Sigmoid colon (tissue), 4 donors: ENCODE measurements around the gene KRTAP9-9.

ENCODE experiments used
- EP300 ChIP-seq, 4 donors: sonication (generic); formaldehyde crosslinking; IDR thresholded peaks; one replicate each; pipeline ENCODE4 v1.6.1; 2017; ENCODE audit warnings: antibody characterized with exemption in 4 of 4
- POLR2A ChIP-seq, 2 donors: fragments of 450-650 bp; IDR thresholded peaks; one replicate each; pipeline ENCODE4 v1.6.1; 2016; ENCODE audit warnings: antibody characterized with exemption in 2 of 2, mild to moderate bottlenecking in 2 of 2, moderate library complexity in 2 of 2
- POLR2AphosphoS5 ChIP-seq, 4 donors: sonication (generic); formaldehyde crosslinking; IDR thresholded peaks; one replicate each; pipeline ENCODE4 v1.6.1; 2017; ENCODE audit warnings: antibody characterized with exemption in 4 of 4
- TF ChIP-seq, protein P1 (sequence below), 4 experiments: fragments of 450-650 bp in 3 of 4; fragments of 200-600 bp in 1 of 4; IDR thresholded peaks; one replicate each; pipeline ENCODE4 v1.5.1; 2016 to 2019; ENCODE audit warnings: antibody characterized with exemption in 4 of 4, mild to moderate bottlenecking in 3 of 4, moderate library complexity in 2 of 4

- TF ChIP-seq, protein P1, sequence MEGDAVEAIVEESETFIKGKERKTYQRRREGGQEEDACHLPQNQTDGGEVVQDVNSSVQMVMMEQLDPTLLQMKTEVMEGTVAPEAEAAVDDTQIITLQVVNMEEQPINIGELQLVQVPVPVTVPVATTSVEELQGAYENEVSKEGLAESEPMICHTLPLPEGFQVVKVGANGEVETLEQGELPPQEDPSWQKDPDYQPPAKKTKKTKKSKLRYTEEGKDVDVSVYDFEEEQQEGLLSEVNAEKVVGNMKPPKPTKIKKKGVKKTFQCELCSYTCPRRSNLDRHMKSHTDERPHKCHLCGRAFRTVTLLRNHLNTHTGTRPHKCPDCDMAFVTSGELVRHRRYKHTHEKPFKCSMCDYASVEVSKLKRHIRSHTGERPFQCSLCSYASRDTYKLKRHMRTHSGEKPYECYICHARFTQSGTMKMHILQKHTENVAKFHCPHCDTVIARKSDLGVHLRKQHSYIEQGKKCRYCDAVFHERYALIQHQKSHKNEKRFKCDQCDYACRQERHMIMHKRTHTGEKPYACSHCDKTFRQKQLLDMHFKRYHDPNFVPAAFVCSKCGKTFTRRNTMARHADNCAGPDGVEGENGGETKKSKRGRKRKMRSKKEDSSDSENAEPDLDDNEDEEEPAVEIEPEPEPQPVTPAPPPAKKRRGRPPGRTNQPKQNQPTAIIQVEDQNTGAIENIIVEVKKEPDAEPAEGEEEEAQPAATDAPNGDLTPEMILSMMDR (IDR thresholded peaks at IDR 0.05) = no peak
- TF ChIP-seq EP300 (IDR thresholded peaks at IDR 0.05) (no peak), POLR2A (IDR thresholded peaks at IDR 0.05) (no peak), POLR2AphosphoS5 (IDR thresholded peaks at IDR 0.05) (no peak)
Measured at GRCh38 chr17:41294016-41294415, 38.8 kb downstream of the KRTAP9-9 start.
